K562 (cell line): ENCODE results near the gene TFRC. TPM values are rescaled to one million over a fixed set of nuclear protein-coding genes. Genes with fewer than 3 reads are reported as not detected.
A peak's percentile ranks its signal among the peaks of the same experiment; 100 is the strongest.
"Not testable (repeated sequence)": the region's sequence is repeated elsewhere in the genome, so short reads cannot be mapped to it uniquely, and the experiment has no call there.

Experiments used
- ATAC-seq: fragments of 200-7000 bp; cut with Tn5 transposase; 3 replicates; pipeline ENCODE4 v1.9.1; 2020; ENCODE audit warnings: moderate library complexity
- BruUV-seq: library from RNA; stranded (reverse); fragments of 400-500 nt; replicated peaks from 2 replicates; lab custom pipeline; 2021; lab: Mats Ljungman, UMichigan
- CTCF ChIA-PET: fragments of 300-600 bp; formaldehyde crosslinking; extraction: SDS; loops from one replicate; lab custom pipeline; 2021; ENCODE audit warnings: low intra/inter-chr PET ratio; lab: Yijun Ruan, JAX
- POLR2A ChIA-PET: fragments of 300-600, 350-650 bp; sonication (Branson Sonifier 250); formaldehyde crosslinking; extraction: SDS; loops from one replicate; lab custom pipeline; 2021; ENCODE audit warnings: antibody characterized with exemption, inconsistent platforms; lab: Yijun Ruan, JAX
- DNase-seq, 4 experiments: peaks; one replicate each; pipeline versions ENCODE4 v3.0.0 to v3.0.0-alpha.2; 2011 to 2018; ENCODE audit warnings: low spot score in 3 of 4, mixed read lengths in 3 of 4; ENCODE audit errors: extremely low read depth in 1 of 4
- FAIRE-seq: peaks from 2 replicates; lab custom pipeline; 2011; peaks lifted over from hg19 to GRCh38; lab: Jason Lieb, UNC
- H2AFZ ChIP-seq: 2 replicates; pipeline ENCODE4 v1.6.0; 2011; ENCODE audit warnings: low read depth, low read length, control low read depth, inconsistent platforms
- H3K27ac ChIP-seq: fragments of 200-600 bp; 3 replicates; pipeline ENCODE4 v1.8.0; 2011; ENCODE audit warnings: low read depth, mild to moderate bottlenecking, control low read depth, inconsistent platforms, low read length, moderate library complexity, mixed read lengths; ENCODE audit errors: extremely low read depth
- H3K27me3 ChIP-seq, 2 experiments: fragments of 300-600 bp in 1 of 2; 2 replicates in 1 of 2; 3 replicates in 1 of 2; pipeline versions ENCODE4 v1.6.0 to v1.8.0; 2011; ENCODE audit warnings: inconsistent platforms in 2 of 2, low read length in 2 of 2, mild to moderate bottlenecking in 1 of 2, mixed read lengths in 1 of 2, moderate library complexity in 1 of 2; ENCODE audit not compliant: control insufficient read depth in 2 of 2, insufficient read depth in 2 of 2
- H3K36me3 ChIP-seq: fragments of 300-600 bp; 3 replicates; pipeline ENCODE4 v1.8.0; 2011; ENCODE audit warnings: mild to moderate bottlenecking, low read length, inconsistent platforms; ENCODE audit not compliant: control insufficient read depth, insufficient read depth
- H3K4me1 ChIP-seq, 2 experiments: fragments of 200-600 bp in 1 of 2; replicated peaks in 1 of 2; 2 replicates in 1 of 2; 3 replicates in 1 of 2; pipeline versions ENCODE4 v1.5.1 to v1.8.0; 2011; ENCODE audit warnings: inconsistent platforms in 2 of 2, low read length in 2 of 2, mild to moderate bottlenecking in 1 of 2, mixed read lengths in 1 of 2, moderate library complexity in 1 of 2; ENCODE audit not compliant: control insufficient read depth in 2 of 2, insufficient read depth in 2 of 2
- H3K4me2 ChIP-seq: 2 replicates; pipeline ENCODE4 v1.6.1; 2011; ENCODE audit warnings: low read length, control low read depth, inconsistent platforms, mixed read lengths; ENCODE audit not compliant: insufficient read depth
- H3K4me3 ChIP-seq: fragments of 200-600 bp; sonication (generic), shearing (Covaris generic); 2 replicates; pipeline ENCODE4 v1.5.1; 2016; ENCODE audit warnings: control low read depth, inconsistent platforms
- H3K79me2 ChIP-seq: fragments of 200-600 bp; 3 replicates; pipeline ENCODE4 v1.8.0; 2011; ENCODE audit warnings: low read length, inconsistent platforms; ENCODE audit not compliant: control insufficient read depth, insufficient read depth
- H3K9ac ChIP-seq, 2 experiments: 2 replicates each; pipeline versions ENCODE4 v1.6.0 to v1.6.1; 2011; ENCODE audit warnings: low read depth in 2 of 2, low read length in 2 of 2, control low read depth in 1 of 2, inconsistent platforms in 1 of 2, mild to moderate bottlenecking in 1 of 2, mixed read lengths in 1 of 2; ENCODE audit not compliant: insufficient read depth in 1 of 2
- H3K9me1 ChIP-seq: one replicate; pipeline ENCODE4 v1.6.0; 2011; ENCODE audit warnings: inconsistent platforms, mild to moderate bottlenecking, low read length, moderate library complexity; ENCODE audit not compliant: control insufficient read depth, insufficient read depth
- H3K9me3 ChIP-seq: replicated peaks from 2 replicates; pipeline ENCODE4 v1.5.1; 2011; ENCODE audit warnings: low read depth, low read length, inconsistent platforms; ENCODE audit not compliant: control insufficient read depth, insufficient read depth
- H4K20me1 ChIP-seq: replicated peaks from 2 replicates; pipeline ENCODE4 v1.6.1; 2011; ENCODE audit warnings: low read length, inconsistent platforms, mixed read lengths; ENCODE audit not compliant: control insufficient read depth, insufficient read depth
- FOSL1 ChIP-seq: fragments of 200-800 bp; sonication (Bioruptor generic); conservative IDR thresholded peaks from 2 replicates; pipeline ENCODE4 v1.6.1; 2016; ENCODE audit warnings: missing genetic modification characterization, missing compliant biosample characterization
- TAF7 ChIP-seq: fragments of 450-650 bp; IDR thresholded peaks from 2 replicates; pipeline ENCODE4 v1.6.1; 2016; ENCODE audit warnings: missing genetic modification characterization, missing compliant biosample characterization
- ZNF146 ChIP-seq: IDR thresholded peaks from one replicate; pipeline ENCODE4 v1.6.1; 2018; ENCODE audit warnings: missing compliant biosample characterization; ENCODE audit not compliant: unreplicated experiment
- ZSCAN32 ChIP-seq: fragments of 450-650 bp; formaldehyde crosslinking; IDR thresholded peaks from 2 replicates; pipeline ENCODE4 v1.4.0; 2020; ENCODE audit warnings: mild to moderate bottlenecking, moderate library complexity
- WGBS: fragments of 100-300 bp; shearing (Covaris generic); methylation state at CpG from one replicate; pipeline ENCODE4 v1.1.6; 2016; ENCODE audit warnings: low coverage, mixed read lengths; ENCODE audit not compliant: insufficient coverage; ENCODE audit errors: missing lambda C conversion rate; 5-methylcytosine and 5-hydroxymethylcytosine counted together
- in situ Hi-C: fragments of 300-500 bp; cut with MboI; formaldehyde crosslinking; loops from 4 replicates; pipeline ENCODE4 v1.15.0; 2018; ENCODE audit warnings: inconsistent platforms, mixed read lengths
- intact Hi-C: fragments of 100-400 bp; cut with micrococcal nuclease; formaldehyde crosslinking; loops from 2 replicates; pipeline ENCODE4 v1.14.2; 2022
- polyA plus RNA-seq, 8 experiments: library from polyadenylated mRNA; depleted of rRNA in 4 of 8; stranded (reverse) in 5 of 8; unstranded in 3 of 8; fragments of >200 nt; fragmentation: Nextera tagmentation in 2 of 8; fragmentation: Illumina TruSeq in 1 of 8; extraction: Ambion mirVana in 2 of 8; extraction: Trizol in 1 of 8; gene quantifications; 2 replicates each; pipeline versions ENCODE4 v1.2.1 to v1.2.3, GENCODE V29; 2011 to 2014; ENCODE audit warnings: inconsistent platforms in 1 of 8, missing spikeins in 1 of 8
- total RNA-seq, 7 experiments: library from RNA; depleted of rRNA in 6 of 7; stranded (reverse); fragments of >200 nt in 6 of 7; fragmentation: Illumina TruSeq in 2 of 7; extraction: Trizol in 2 of 7; gene quantifications; 2 replicates each; pipeline versions ENCODE4 v1.2.1 to v1.2.3, GENCODE V29; 2011 to 2021; ENCODE audit warnings: low replicate concordance in 1 of 7
- TF ChIP-seq, protein P1 (sequence below), 2 experiments: fragments of 450-650 bp in 1 of 2; sonication (generic) in 1 of 2; formaldehyde crosslinking in 1 of 2; IDR thresholded peaks; 2 replicates each; pipeline versions ENCODE4 v1.7.1 to v1.9.0; 2016 to 2022; ENCODE audit warnings: inconsistent platforms in 1 of 2, mild to moderate bottlenecking in 1 of 2, missing genetic modification reagents in 1 of 2

TFRC gene
- total and polyA plus RNA-seq, 9 of the 15 experiments (the other 6 are each of a cell fraction or from before 2014, with no cell fraction given) = 149 to 679 (median 332) TPM

DNA sequence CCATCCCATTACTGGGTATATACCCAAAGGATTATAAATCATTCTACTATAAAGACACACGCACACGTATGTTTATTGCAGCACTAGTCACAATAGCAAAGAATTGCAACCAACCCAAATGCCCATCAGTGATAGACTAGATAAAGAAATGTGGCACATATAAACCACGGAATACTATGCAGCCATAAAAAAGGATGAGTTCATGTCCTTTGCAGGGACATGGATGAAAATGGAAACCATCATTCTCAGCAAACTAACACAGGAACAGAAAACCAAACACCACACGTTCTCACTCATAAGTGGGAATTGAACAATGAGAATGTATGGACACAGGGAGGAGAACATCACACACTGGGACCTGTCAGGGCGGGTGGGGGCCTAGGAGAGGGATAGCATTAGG is 63.7 kb downstream of the TFRC start:
- FAIRE-seq = not testable (repeated sequence)

DNA sequence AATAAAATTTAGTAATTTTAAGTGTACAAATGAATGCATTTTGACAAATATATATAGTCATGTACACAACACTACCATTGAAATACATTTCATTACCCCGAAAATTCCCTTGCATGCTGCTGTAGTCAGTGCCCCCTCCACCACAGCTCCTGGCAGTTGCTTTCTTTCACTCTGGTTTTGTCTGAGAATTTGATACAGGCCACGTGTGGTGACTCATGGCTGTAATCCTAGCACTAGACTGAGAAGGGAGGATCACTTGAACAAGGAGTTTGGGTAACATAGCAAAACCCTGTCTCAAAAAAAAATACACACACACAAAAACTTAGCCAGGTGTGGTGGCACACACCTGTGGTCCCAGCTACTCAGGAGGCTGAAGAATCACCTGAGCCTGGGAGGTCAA is 65.4 kb downstream of the TFRC start:
- Histone ChIP-seq H3K9me1 (no peaks in the 10 kb centered on the region), H3K27me3 (peaks cover 0 to 9% of the 10 kb centered on the region in 2 experiments; a peak in 1 of 5 replicates), H4K20me1 (no peaks in the 10 kb centered on the region), H3K27ac (no peak overlapping the region), H3K9me3 (0 out of 2 replicates have a peak, but pooled peaks cover 2% of the 10 kb centered on the region), H3K9ac (no peak overlapping the region), H3K36me3 (no peaks in the 10 kb centered on the region), H3K79me2 (no peaks in the 10 kb centered on the region), H2AFZ (no peak overlapping the region), H3K4me1 (no peaks in the 10 kb centered on the region), H3K4me3 (no peak overlapping the region), H3K4me2 (no peak overlapping the region)
- 6% methylated on average over 2 of the region's 2 CpGs for WGBS
- DNase-seq (no peak), FAIRE-seq (no peak), ATAC-seq (peak; percentile 62; the same call in 2 of the 3 replicates)
- CTCF ChIA-PET = no interaction called here
- in situ Hi-C loops (no loop called here), intact Hi-C loops (no loop called here)
- no TSS peak for BruUV-seq
- POLR2A ChIA-PET = interaction anchor here (0.6 to 1.3 kb wide), 2 partner anchors 13 to 156 kb away, joined by 3 to 6 read pairs; no protein-coding TSS in a partner anchor
- TF ChIP-seq, protein P1, sequence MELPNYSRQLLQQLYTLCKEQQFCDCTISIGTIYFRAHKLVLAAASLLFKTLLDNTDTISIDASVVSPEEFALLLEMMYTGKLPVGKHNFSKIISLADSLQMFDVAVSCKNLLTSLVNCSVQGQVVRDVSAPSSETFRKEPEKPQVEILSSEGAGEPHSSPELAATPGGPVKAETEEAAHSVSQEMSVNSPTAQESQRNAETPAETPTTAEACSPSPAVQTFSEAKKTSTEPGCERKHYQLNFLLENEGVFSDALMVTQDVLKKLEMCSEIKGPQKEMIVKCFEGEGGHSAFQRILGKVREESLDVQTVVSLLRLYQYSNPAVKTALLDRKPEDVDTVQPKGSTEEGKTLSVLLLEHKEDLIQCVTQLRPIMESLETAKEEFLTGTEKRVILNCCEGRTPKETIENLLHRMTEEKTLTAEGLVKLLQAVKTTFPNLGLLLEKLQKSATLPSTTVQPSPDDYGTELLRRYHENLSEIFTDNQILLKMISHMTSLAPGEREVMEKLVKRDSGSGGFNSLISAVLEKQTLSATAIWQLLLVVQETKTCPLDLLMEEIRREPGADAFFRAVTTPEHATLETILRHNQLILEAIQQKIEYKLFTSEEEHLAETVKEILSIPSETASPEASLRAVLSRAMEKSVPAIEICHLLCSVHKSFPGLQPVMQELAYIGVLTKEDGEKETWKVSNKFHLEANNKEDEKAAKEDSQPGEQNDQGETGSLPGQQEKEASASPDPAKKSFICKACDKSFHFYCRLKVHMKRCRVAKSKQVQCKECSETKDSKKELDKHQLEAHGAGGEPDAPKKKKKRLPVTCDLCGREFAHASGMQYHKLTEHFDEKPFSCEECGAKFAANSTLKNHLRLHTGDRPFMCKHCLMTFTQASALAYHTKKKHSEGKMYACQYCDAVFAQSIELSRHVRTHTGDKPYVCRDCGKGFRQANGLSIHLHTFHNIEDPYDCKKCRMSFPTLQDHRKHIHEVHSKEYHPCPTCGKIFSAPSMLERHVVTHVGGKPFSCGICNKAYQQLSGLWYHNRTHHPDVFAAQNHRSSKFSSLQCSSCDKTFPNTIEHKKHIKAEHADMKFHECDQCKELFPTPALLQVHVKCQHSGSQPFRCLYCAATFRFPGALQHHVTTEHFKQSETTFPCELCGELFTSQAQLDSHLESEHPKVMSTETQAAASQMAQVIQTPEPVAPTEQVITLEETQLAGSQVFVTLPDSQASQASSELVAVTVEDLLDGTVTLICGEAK (IDR thresholded peaks at IDR 0.05) = no peak
- TF ChIP-seq, protein P1 (CRISPR knock-in tag; IDR thresholded peaks at IDR 0.05) = no peak
- TF ChIP-seq ZSCAN32 (CRISPR knock-in tag) (no peak), FOSL1 (tag) (peak; percentile 72), TAF7 (no peak)

More for the DNA sequence above, 63.7 kb downstream of the TFRC start:
- H3K27me3 ChIP-seq, H3K9me3 ChIP-seq, ATAC-seq, intact Hi-C loops, CTCF ChIA-PET, POLR2A ChIA-PET, H3K36me3 ChIP-seq, in situ Hi-C loops, H4K20me1 ChIP-seq, H3K4me1 ChIP-seq, H3K4me2 ChIP-seq, H3K9me1 ChIP-seq, H3K27ac ChIP-seq, DNase-seq, H3K4me3 ChIP-seq, BruUV-seq: not testable (repeated sequence)
- 27% methylated on average over 5 of the region's 5 CpGs for WGBS
- peak; percentile 96 for TF ChIP-seq ZNF146 (CRISPR knock-in tag)
- TF ChIP-seq, all 486 proteins: peak for 1; not testable (repeated sequence) for 485
- not testable (repeated sequence) for H2AFZ ChIP-seq, H3K79me2 ChIP-seq, H3K9ac ChIP-seq
